Spleen (tissue), 7 donors: ENCODE results near the gene ADAMTS4.

Experiments used
- POLR2A ChIP-seq, 3 donors: fragments of 450-650 bp; IDR thresholded peaks; one replicate each; pipeline ENCODE4 v1.5.1; 2017; ENCODE audit warnings: antibody characterized with exemption in 3 of 3, mild to moderate bottlenecking in 1 of 3
- TF ChIP-seq, protein P1 (sequence below), 11 experiments: fragments of 200-600 bp in 7 of 11; fragments of 450-650 bp in 4 of 11; sonication (generic) in 4 of 11; IDR thresholded peaks in 8 of 11; conservative IDR thresholded peaks in 3 of 11; 1 replicate in 7 of 11; 2 replicates in 4 of 11; pipeline versions ENCODE4 v1.4.0 to v1.8.0; 2016 to 2021; ENCODE audit warnings: antibody characterized with exemption in 11 of 11, inconsistent platforms in 4 of 11, mild to moderate bottlenecking in 1 of 11
- donor health status: DM: no; HTN: no; CAD: no; lungs with moderate emphysema.
- donor health status: DM: no; HTN: no; CAD: no.
- donor health status: DM: no; HTN: no; CAD: no.

- TF ChIP-seq, protein P1, sequence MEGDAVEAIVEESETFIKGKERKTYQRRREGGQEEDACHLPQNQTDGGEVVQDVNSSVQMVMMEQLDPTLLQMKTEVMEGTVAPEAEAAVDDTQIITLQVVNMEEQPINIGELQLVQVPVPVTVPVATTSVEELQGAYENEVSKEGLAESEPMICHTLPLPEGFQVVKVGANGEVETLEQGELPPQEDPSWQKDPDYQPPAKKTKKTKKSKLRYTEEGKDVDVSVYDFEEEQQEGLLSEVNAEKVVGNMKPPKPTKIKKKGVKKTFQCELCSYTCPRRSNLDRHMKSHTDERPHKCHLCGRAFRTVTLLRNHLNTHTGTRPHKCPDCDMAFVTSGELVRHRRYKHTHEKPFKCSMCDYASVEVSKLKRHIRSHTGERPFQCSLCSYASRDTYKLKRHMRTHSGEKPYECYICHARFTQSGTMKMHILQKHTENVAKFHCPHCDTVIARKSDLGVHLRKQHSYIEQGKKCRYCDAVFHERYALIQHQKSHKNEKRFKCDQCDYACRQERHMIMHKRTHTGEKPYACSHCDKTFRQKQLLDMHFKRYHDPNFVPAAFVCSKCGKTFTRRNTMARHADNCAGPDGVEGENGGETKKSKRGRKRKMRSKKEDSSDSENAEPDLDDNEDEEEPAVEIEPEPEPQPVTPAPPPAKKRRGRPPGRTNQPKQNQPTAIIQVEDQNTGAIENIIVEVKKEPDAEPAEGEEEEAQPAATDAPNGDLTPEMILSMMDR (IDR thresholded peaks at IDR 0.05 in 8 of 11, conservative IDR thresholded peaks at IDR 0.05 in 3 of 11) = peak in 3 of 11 experiments; percentile 23 to 34 (median 31)
- TF ChIP-seq POLR2A (IDR thresholded peaks at IDR 0.05) = peak in 2 of 3 donors; percentile 26 to 27
These were observed 39.6 kb downstream of the ADAMTS4 start, which contains the start of gene USP21 for GRCh38 chr1:161159087-161159912.
